ENCODE data around the gene SAP30L. TPM values are rescaled to one million over a fixed set of nuclear protein-coding genes. Genes with fewer than 3 reads are reported as not detected.

SAP30L gene
- total and polyA plus RNA-seq, 7 donors = 9.2 to 35.7 (median 26.0) TPM

GRCh38 chr5:154483654-154484392, 38.0 kb downstream of the SAP30L start:
- H3K27me3 ChIP-seq (ENCODE audit: insufficient read depth in 3 of 3, low read length in 2 of 3) = peaks cover 0 to 100% (median 63%) of the 10 kb centered on the region in 3 donors
- intact Hi-C loops (cut with DNase I) = no loop called here
- no peaks in the 10 kb centered on the region for H3K9me3 ChIP-seq
- H3K4me3 ChIP-seq = no peak overlapping the region
- 6 to 8% (median 6%) methylated on average over 34 of the region's 34 CpGs for WGBS, 3 donors
- no peak for TF ChIP-seq CTCF (IDR thresholded peaks at IDR 0.05)
- ATAC-seq = no peak
- no peaks in the 10 kb centered on the region for H3K36me3 ChIP-seq (ENCODE audit: insufficient read depth in 1 of 2, low read depth in 1 of 2)
- no peak for DNase-seq
- H3K27ac ChIP-seq = no peak overlapping the region
- H3K4me1 ChIP-seq = peaks cover 20% of the 10 kb centered on the region

- Histone ChIP-seq H3K9me3 (no peaks in the 10 kb centered on the region), H3K4me1 (peaks cover 13% of the 10 kb centered on the region), H3K27me3 (ENCODE audit: insufficient read depth in 3 of 3, low read length in 2 of 3) (peaks cover 0 to 100% (median 56%) of the 10 kb centered on the region in 3 donors), H3K4me3 (no peak overlapping the region), H3K27ac (no peak overlapping the region), H3K36me3 (ENCODE audit: insufficient read depth in 1 of 2, low read depth in 1 of 2) (no peaks in the 10 kb centered on the region)
- no peak for ATAC-seq
- DNase-seq = no peak
- no peak for TF ChIP-seq CTCF (IDR thresholded peaks at IDR 0.05)
- intact Hi-C loops (cut with DNase I) = no loop called here
- 7 to 8% (median 7%) methylated on average over 15 of the region's 15 CpGs for WGBS, 3 donors
These were observed 38.7 kb downstream of the SAP30L start for GRCh38 chr5:154484393-154485095.

- H3K27ac ChIP-seq = no peak overlapping the region
- H3K4me1 ChIP-seq = peaks cover 13% of the 10 kb centered on the region
- intact Hi-C loops (cut with DNase I) = no loop called here
- no peak overlapping the region for H3K4me3 ChIP-seq
- peaks cover 3 to 97% (median 53%) of the 10 kb centered on the region in 3 donors for H3K27me3 ChIP-seq (ENCODE audit: insufficient read depth in 3 of 3, low read length in 2 of 3)
- ATAC-seq (no peak), DNase-seq (no peak)
- no peaks in the 10 kb centered on the region for H3K9me3 ChIP-seq
- 0 to 4% (median 3%) methylated on average over 2 of the region's 2 CpGs for WGBS, 3 donors
- no peak for TF ChIP-seq CTCF (IDR thresholded peaks at IDR 0.05)
- no peaks in the 10 kb centered on the region for H3K36me3 ChIP-seq (ENCODE audit: insufficient read depth in 1 of 2, low read depth in 1 of 2)
These were observed 39.3 kb downstream of the SAP30L start for GRCh38 chr5:154485096-154485491.

GRCh38 chr5:154485850-154486426, 40.1 kb downstream of the SAP30L start:
- no peak overlapping the region for H3K4me3 ChIP-seq
- no peak overlapping the region for H3K27ac ChIP-seq
- intact Hi-C loops (cut with DNase I) = no loop called here
- TF ChIP-seq CTCF (IDR thresholded peaks at IDR 0.05) = no peak
- peaks cover 13% of the 10 kb centered on the region for H3K4me1 ChIP-seq
- no peaks in the 10 kb centered on the region for H3K9me3 ChIP-seq
- no peak for ATAC-seq
- whole genome bisulfite sequencing, 3 donors = 19 to 20% (median 20%) methylated on average over 6 of the region's 6 CpGs
- DNase-seq = no peak
- H3K36me3 ChIP-seq (ENCODE audit: insufficient read depth in 1 of 2, low read depth in 1 of 2) = no peaks in the 10 kb centered on the region
- H3K27me3 ChIP-seq (ENCODE audit: insufficient read depth in 3 of 3, low read length in 2 of 3) = peaks cover 3 to 89% (median 49%) of the 10 kb centered on the region in 3 donors
